Activated naive CD8-positive, alpha-beta T cell treated with anti-CD3 and anti-CD28 coated beads, Interleukin-2, amount 50 U/mL, for 16 hours (primary cell): ENCODE measurements around the gene SLC43A1.
"Not testable (repeated sequence)": the region's sequence is repeated elsewhere in the genome, so short reads cannot be mapped to it uniquely, and the experiment has no call there.

Source experiments
- DNase-seq: peaks from one replicate; pipeline ENCODE4 v3.0.0-alpha.2; 2020; ENCODE audit warnings: low read depth, low spot score

SLC43A1 gene

GRCh38 chr11:57460758-57461749 is 54.4 kb downstream of the SLC43A1 start:
- no peak for DNase-seq

GRCh38 chr11:57460022-57460757 is 55.3 kb downstream of the SLC43A1 start, which contains the start of gene RTN4RL2:
Gene RTN4RL2 (plus strand): TSS chr11:57460528. CDS start chr11:57460866, 338 bp downstream.
- DNase-seq: no peak

- no peak for DNase-seq
Measured at GRCh38 chr11:57459164-57460021, 56.1 kb downstream of the SLC43A1 start.

- no peak for DNase-seq
Measured at GRCh38 chr11:57458410-57459163, 56.9 kb downstream of the SLC43A1 start.

GRCh38 chr11:57458060-57458409 is 57.5 kb downstream of the SLC43A1 start:
- DNase-seq: no peak

GRCh38 chr11:57457643-57458023 is 57.9 kb downstream of the SLC43A1 start:
- no peak for DNase-seq

GRCh38 chr11:57456960-57457642 is 58.4 kb downstream of the SLC43A1 start:
- no peak for DNase-seq

- no peak for DNase-seq
Measured at GRCh38 chr11:57453543-57454177, 61.8 kb downstream of the SLC43A1 start.

- no peak for DNase-seq
Measured at GRCh38 chr11:57446055-57446454, 69.4 kb downstream of the SLC43A1 start.

GRCh38 chr11:57445122-57445394 is 70.4 kb downstream of the SLC43A1 start:
- not testable (repeated sequence) for DNase-seq

GRCh38 chr11:57444362-57445121 is 71.0 kb downstream of the SLC43A1 start:
- DNase-seq: no peak

- no peak for DNase-seq
Measured at GRCh38 chr11:57440744-57441414, 74.6 kb downstream of the SLC43A1 start.

- DNase-seq: no peak
Measured at GRCh38 chr11:57439786-57440185, 75.7 kb downstream of the SLC43A1 start.

- no peak for DNase-seq
Measured at GRCh38 chr11:57438345-57439285, 76.9 kb downstream of the SLC43A1 start.

GRCh38 chr11:57436031-57436430 is 79.5 kb downstream of the SLC43A1 start:
- no peak for DNase-seq

- DNase-seq: no peak
Measured at GRCh38 chr11:57434640-57435546, 80.6 kb downstream of the SLC43A1 start.
